ENCODE results near the gene SLC25A22. TPM values are rescaled to one million over a fixed set of nuclear protein-coding genes. Genes with fewer than 3 reads are reported as not detected.
A peak's percentile ranks its signal among the peaks of the same experiment; 100 is the strongest.

The SLC25A22 gene
- total RNA-seq, 1 donor from 2014 or later, result 35.4 TPM

- ATAC-seq (ENCODE audit: low read depth), result peak; percentile 76
- Mint-ChIP-seq H3K27ac (no peak overlapping the region), H3K27me3 (no peaks in the 10 kb centered on the region), H3K4me1 (peaks cover 2% of the 10 kb centered on the region), H3K9me3 (no peaks in the 10 kb centered on the region), H3K4me3 (no peak overlapping the region), H3K36me3 (ENCODE audit: low read depth) (peaks cover 4% of the 10 kb centered on the region)
- intact Hi-C loops (cut with micrococcal nuclease), result no loop called here
- POLR2A ChIA-PET, result interaction anchor here (0.7 kb wide), 1 partner anchor 12 kb away, joined by 4 read pairs; no protein-coding TSS in a partner anchor
- DNase-seq, result no peak
- no peak for TF ChIP-seq CTCF (IDR thresholded peaks at IDR 0.05)
- CTCF ChIA-PET, result interaction anchor here (1.3 kb wide), 1 partner anchor 12 kb away, joined by 3 read pairs; no protein-coding TSS in a partner anchor
Measured at GRCh38 chr11:783581-784015, 14.5 kb downstream of the SLC25A22 start.

GRCh38 chr11:782264-783174 lies 15.6 kb downstream of the SLC25A22 start:
- no peak for ATAC-seq (ENCODE audit: low read depth)
- H3K9me3 Mint-ChIP-seq, result no peaks in the 10 kb centered on the region
- H3K27ac Mint-ChIP-seq, result no peak overlapping the region
- H3K4me1 Mint-ChIP-seq, result peaks cover 5% of the 10 kb centered on the region
- ChIA-PET POLR2A (interaction anchor here (0.6 kb wide), 1 partner anchor 28 kb away, joined by 5 read pairs; no protein-coding TSS in a partner anchor), CTCF (interaction anchor here (1.3 kb wide), 1 partner anchor 14 kb away, joined by 3 read pairs; no protein-coding TSS in a partner anchor)
- intact Hi-C loops (cut with micrococcal nuclease), result no loop called here
- DNase-seq, result no peak
- no peak for TF ChIP-seq CTCF (IDR thresholded peaks at IDR 0.05)
- no peaks in the 10 kb centered on the region for H3K27me3 Mint-ChIP-seq
- H3K4me3 Mint-ChIP-seq, result no peak overlapping the region
- peaks cover 4% of the 10 kb centered on the region for H3K36me3 Mint-ChIP-seq (ENCODE audit: low read depth)

GRCh38 chr11:779955-780532 lies 18.0 kb downstream of the SLC25A22 start:
- ChIA-PET POLR2A (interaction anchor here (2.5 kb wide), 1 partner anchor 40 kb away, joined by 8 read pairs; no protein-coding TSS in a partner anchor), CTCF (no interaction called here)
- intact Hi-C loops (cut with micrococcal nuclease), result no loop called here
- no peaks in the 10 kb centered on the region for H3K27me3 Mint-ChIP-seq
- no peak overlapping the region for H3K4me3 Mint-ChIP-seq
- no peak for ATAC-seq (ENCODE audit: low read depth)
- peaks cover 16% of the 10 kb centered on the region for H3K4me1 Mint-ChIP-seq
- no peak overlapping the region for H3K27ac Mint-ChIP-seq
- H3K36me3 Mint-ChIP-seq (ENCODE audit: low read depth), result peaks cover 4% of the 10 kb centered on the region
- no peak for DNase-seq
- no peak for TF ChIP-seq CTCF (IDR thresholded peaks at IDR 0.05)
- no peaks in the 10 kb centered on the region for H3K9me3 Mint-ChIP-seq

- Mint-ChIP-seq H3K9me3 (no peaks in the 10 kb centered on the region), H3K27me3 (no peaks in the 10 kb centered on the region), H3K36me3 (ENCODE audit: low read depth) (peaks cover 5% of the 10 kb centered on the region), H3K4me1 (peaks cover 16% of the 10 kb centered on the region), H3K4me3 (peak overlapping the region; percentile 32), H3K27ac (no peak overlapping the region)
- intact Hi-C loops (cut with micrococcal nuclease), result no loop called here
- ATAC-seq (ENCODE audit: low read depth) (no peak), DNase-seq (no peak)
- POLR2A ChIA-PET, result interaction anchor here (0.6 to 2.7 kb wide), 4 partner anchors 17 to 41 kb away, joined by 4 to 23 read pairs (median 8); no protein-coding TSS in a partner anchor
- CTCF ChIA-PET, result no interaction called here
- no peak for TF ChIP-seq CTCF (IDR thresholded peaks at IDR 0.05)
Measured at GRCh38 chr11:778976-779954, 18.8 kb downstream of the SLC25A22 start.

Measured in activated B cell treated with CpG ODN at 0.5 μM for 24 hours (primary cell).